ENCODE results near the gene TMPRSS15.

- TF ChIP-seq EZH2 (IDR thresholded peaks at IDR 0.05) (no peak), POLR2AphosphoS5 (IDR thresholded peaks at IDR 0.05; ENCODE audit: borderline replicate concordance, low read depth, low read length) (no peak)
Measured at GRCh38 chr21:18220498-18220897, 183.1 kb downstream of the TMPRSS15 start.

All from SK-N-MC (cell line).